Globus pallidus (tissue), 1 donor: ENCODE results near the gene KBTBD13.
A peak's percentile ranks its signal among the peaks of the same experiment; 100 is the strongest.
"Not testable (repeated sequence)": the region's sequence is repeated elsewhere in the genome, so short reads cannot be mapped to it uniquely, and the experiment has no call there.

ENCODE experiments used
- DNase-seq: peaks from one replicate; pipeline ENCODE4 v3.0.0-alpha.2; 2015; ENCODE audit warnings: low spot score

KBTBD13 gene

GRCh38 chr15:65076486-65077290, at the start of gene KBTBD13:
Gene KBTBD13, plus strand, starts transcription at chr15:65076746. Its CDS starts 70 bp downstream, at chr15:65076816.
- no peak for DNase-seq

- DNase-seq, result no peak
Observed at GRCh38 chr15:65026756-65027155, 49.8 kb upstream of the KBTBD13 start.

DNA sequence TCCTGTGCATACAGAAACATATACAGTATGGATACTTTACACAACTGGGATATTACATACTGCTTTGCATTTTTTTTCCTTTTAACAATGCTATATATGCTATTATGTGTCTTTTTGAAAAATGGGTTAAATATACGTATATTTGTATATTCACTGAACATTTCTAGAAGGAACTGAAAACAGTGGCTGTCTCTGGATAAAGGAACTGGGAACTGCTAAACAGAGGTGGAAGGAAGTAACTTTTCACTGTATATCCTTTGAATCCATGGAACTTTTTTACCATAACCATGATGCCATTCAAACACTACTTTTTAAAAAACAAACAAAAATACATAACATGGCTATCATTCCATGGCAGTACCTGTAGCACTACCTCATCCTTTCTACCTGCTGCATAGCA, 49.0 kb upstream of the KBTBD13 start:
- DNase-seq, result no peak

DNA sequence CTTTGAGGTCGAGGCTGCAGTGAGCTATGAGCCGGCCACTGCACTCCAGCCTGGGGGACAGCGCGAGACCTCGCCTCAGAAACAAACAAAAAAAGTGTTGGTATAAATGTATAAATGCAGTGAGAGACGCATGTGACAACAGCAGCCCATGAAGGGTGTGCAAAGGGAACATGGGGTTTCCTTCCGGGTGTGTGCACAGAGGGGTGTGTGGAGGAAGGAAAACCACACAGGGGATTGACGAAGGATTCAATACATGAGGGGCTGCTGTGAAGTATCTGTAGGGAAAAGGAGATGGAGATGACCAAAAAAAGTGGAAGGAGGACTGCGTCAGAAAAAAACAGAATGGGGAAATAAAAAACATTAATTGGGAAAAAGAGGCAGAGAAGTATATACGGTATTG, 48.2 kb upstream of the KBTBD13 start:
- DNase-seq, result no peak

GRCh38 chr15:65028921-65029735, 47.4 kb upstream of the KBTBD13 start, which contains the start of gene MTFMT:
Gene MTFMT, minus strand, starts transcription at chr15:65029639. Its CDS starts 26 bp downstream, at chr15:65029613.
- peak; percentile 86 for DNase-seq

- DNase-seq, result no peak
Observed at GRCh38 chr15:65029736-65030208, 46.8 kb upstream of the KBTBD13 start.

GRCh38 chr15:65032801-65033537, 43.6 kb upstream of the KBTBD13 start:
- peak; percentile 52 for DNase-seq

GRCh38 chr15:65033659-65034269, 42.8 kb upstream of the KBTBD13 start:
- peak; percentile 45 for DNase-seq

DNA sequence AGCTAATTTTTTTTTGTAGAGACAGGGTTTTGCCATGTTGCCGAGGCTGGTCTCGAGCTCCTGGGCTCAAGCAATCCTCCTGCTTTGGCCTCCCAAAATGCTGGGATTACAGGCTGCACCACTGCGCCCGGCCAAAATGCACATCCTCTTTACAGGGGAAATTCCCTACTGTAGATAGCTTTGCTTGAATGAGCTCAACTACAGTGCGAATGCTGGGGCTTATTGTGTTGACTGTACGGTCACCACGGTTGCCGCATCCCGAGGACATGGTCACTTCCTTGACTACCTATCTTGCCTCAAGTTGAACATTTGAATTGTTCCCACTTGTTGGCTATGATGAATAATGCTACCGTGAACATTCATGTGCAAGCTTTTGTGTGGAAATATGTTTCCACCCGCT, 41.8 kb upstream of the KBTBD13 start:
- DNase-seq, result no peak

GRCh38 chr15:65037309-65037708, 39.2 kb upstream of the KBTBD13 start:
- no peak for DNase-seq

DNA sequence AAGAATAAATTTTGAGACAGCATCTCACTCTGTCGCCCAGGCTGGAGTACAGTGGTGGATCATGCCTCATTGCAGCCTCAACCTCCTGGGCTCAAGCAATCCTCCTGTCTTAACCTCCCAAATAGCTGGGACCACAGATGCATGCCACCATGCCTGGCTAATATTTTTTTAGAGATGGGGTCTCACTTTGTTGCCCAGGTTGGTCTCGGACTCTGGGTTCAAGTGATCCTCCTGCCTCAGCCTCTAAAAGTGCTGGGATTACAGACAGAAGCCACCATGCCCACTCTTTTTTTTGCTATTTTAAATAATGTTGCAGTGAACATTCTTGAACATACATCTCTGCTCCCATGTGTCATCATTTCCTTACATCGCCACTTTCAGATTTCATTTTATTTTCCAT, 38.1 kb upstream of the KBTBD13 start:
- no peak for DNase-seq

GRCh38 chr15:65038836-65039235, 37.7 kb upstream of the KBTBD13 start:
- no peak for DNase-seq

DNA sequence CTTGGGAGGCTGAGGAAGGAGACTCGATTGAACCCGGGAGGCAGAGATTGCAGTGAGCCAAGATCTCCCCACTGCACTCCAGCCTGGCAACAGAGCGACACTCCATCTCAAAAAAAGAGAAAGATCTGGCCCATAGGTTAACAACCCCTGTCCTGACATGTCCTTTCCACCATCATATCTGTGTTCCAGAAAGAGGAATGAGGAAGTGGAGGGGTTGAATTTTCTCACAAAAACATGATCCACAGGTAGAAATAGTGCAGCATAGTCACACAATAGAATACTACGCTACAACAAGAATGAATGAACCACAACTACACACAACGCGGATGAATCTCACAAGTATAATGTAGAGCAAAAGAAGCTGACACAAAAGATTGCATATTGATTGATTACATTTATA, 36.1 kb upstream of the KBTBD13 start:
- DNase-seq, result no peak

- DNase-seq, result no peak
Observed at GRCh38 chr15:65041787-65042186, 34.8 kb upstream of the KBTBD13 start.

GRCh38 chr15:65042776-65043327, 33.7 kb upstream of the KBTBD13 start:
- DNase-seq, result no peak

- DNase-seq, result not testable (repeated sequence)
Observed at GRCh38 chr15:65044218-65044617, 32.3 kb upstream of the KBTBD13 start.

DNA sequence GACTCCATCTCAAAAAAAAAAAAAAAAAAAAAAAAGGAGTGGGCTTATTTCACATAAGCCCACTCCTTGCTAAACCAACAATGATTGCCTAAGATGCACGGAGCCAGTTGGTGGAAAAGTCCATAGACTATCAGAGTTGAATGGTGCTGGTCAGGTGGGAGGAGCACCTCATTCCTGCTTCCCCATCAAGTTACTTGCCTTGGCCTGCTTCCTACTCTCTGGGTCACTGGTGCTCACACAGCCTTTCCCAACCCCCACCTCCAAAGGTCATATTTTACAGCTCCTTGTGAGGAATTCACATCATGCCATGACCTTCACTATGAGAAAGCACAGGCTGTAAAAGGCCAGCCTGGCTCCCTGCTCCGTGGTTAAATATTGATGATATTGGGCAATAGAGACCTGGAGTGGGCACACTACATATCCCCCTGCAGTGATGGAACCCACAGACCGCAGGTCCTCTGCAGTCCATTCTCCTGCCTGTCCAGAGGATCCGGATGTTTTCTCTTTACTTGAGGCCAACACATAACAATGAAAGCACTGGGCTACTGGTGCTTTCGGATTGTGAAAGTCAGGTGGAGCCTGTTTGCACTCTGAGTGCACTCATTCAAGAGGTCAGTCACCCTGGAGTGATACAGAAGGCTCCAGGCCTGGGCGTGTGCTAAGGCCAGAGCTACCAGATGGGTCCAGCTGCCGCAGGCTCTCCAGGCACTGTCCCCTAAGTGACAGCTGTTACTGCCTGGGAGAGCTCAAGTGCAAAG, 31.6 kb upstream of the KBTBD13 start, which contains the start of gene SLC51B:
Gene SLC51B, plus strand, starts transcription at position 664 of the 758 bp plus-strand sequence. CDS start 4,618 bp downstream, outside the sequence.
- no peak for DNase-seq

DNA sequence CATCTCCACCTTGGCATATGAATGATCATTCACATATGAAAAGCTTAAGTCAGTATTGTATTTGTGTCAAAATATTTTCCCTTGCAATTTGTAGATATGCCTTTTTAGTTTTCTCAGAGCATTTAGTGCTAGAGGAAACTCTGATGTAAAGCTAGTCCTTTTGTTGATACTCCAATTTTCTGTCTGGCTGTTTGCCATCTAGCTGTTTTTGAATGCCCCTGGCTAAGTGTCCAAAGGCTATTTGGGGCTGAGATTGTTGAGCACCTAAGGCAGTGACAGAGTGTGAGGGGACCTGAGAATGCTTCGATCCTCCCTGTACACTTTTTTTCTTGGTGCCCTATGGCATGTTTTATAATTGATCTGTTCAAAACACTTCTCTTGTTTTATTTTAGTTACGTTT, 28.3 kb upstream of the KBTBD13 start:
- no peak for DNase-seq

- peak; percentile 92 for DNase-seq
Observed at GRCh38 chr15:65049418-65049840, 27.1 kb upstream of the KBTBD13 start.

DNA sequence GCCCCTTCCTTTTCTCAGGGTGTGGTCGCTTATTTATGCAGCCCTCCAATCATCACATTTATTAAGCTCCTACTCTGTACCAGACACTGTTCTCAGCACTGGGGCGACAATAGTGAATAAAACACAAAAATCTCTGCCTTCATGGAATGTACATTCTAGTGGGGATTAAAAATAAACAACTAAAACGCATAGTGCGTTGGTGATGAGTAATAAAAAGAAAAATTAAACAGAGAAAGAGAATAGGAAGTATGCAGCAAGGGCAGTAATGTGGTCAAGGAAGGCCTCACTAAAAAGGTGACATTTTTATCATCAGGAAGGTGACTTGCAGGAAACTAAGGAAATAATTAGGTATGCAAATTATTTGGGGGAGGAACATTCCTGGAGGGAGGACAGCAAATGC, 26.3 kb upstream of the KBTBD13 start:
- no peak for DNase-seq
